CD4-positive, alpha-beta T cell treated with Interleukin-6 for 4 hours (primary cell): Measurements from ENCODE around the gene TOPORS.
"Not testable (repeated sequence)": the region's sequence is repeated elsewhere in the genome, so short reads cannot be mapped to it uniquely, and the experiment has no call there.

Experiments
- DNase-seq: peaks from one replicate; pipeline ENCODE4 v3.0.0-alpha.2; 2020; ENCODE audit warnings: mixed read lengths

Gene TOPORS

GRCh38 chr9:32558408-32558934 lies 6.1 kb upstream of the TOPORS start:
- no peak for DNase-seq

- no peak for DNase-seq
Measured at GRCh38 chr9:32554591-32554990, 2.2 kb upstream of the TOPORS start.

GRCh38 chr9:32554107-32554506 lies 1.7 kb upstream of the TOPORS start:
- no peak for DNase-seq

GRCh38 chr9:32551276-32552051 lies 922 bp downstream of the TOPORS start:
- peak; percentile 47 for DNase-seq

GRCh38 chr9:32550562-32551275 lies 1.7 kb downstream of the TOPORS start:
- DNase-seq = peak; percentile 98

GRCh38 chr9:32550150-32550561 lies 2.2 kb downstream of the TOPORS start:
- peak; percentile 2 for DNase-seq

- not testable (repeated sequence) for DNase-seq
Measured at GRCh38 chr9:32548213-32548612, 4.2 kb downstream of the TOPORS start.

- no peak for DNase-seq
Measured at GRCh38 chr9:32545884-32546283, 6.5 kb downstream of the TOPORS start.

GRCh38 chr9:32543047-32543446 lies 9.3 kb downstream of the TOPORS start:
- DNase-seq = no peak

GRCh38 chr9:32533816-32534215 lies 18.6 kb downstream of the TOPORS start:
- no peak for DNase-seq

GRCh38 chr9:32533336-32533735 lies 19.1 kb downstream of the TOPORS start:
- no peak for DNase-seq

GRCh38 chr9:32526707-32527048 lies 25.7 kb downstream of the TOPORS start:
- DNase-seq = no peak

- DNase-seq = peak; percentile 82
Measured at GRCh38 chr9:32526041-32526706, 26.2 kb downstream of the TOPORS start, which contains the start of gene RIGI. RIGI (minus strand) TSS chr9:32526196; CDS start chr9:32526166, 30 bp downstream.

GRCh38 chr9:32525709-32526030 lies 26.7 kb downstream of the TOPORS start:
- no peak for DNase-seq

- DNase-seq = peak; percentile 14
Measured at GRCh38 chr9:32524892-32525708, 27.3 kb downstream of the TOPORS start.

- not testable (repeated sequence) for DNase-seq
Measured at GRCh38 chr9:32524558-32524891, 27.9 kb downstream of the TOPORS start.

GRCh38 chr9:32523910-32524309 lies 28.5 kb downstream of the TOPORS start:
- no peak for DNase-seq

- DNase-seq = no peak
Measured at GRCh38 chr9:32518276-32518675, 34.1 kb downstream of the TOPORS start.

GRCh38 chr9:32516241-32516640 lies 36.1 kb downstream of the TOPORS start:
- DNase-seq = no peak

- DNase-seq = no peak
Measured at GRCh38 chr9:32508728-32509127, 43.7 kb downstream of the TOPORS start.

- DNase-seq = no peak
Measured at GRCh38 chr9:32503008-32503407, 49.4 kb downstream of the TOPORS start.

GRCh38 chr9:32502464-32502863 lies 49.9 kb downstream of the TOPORS start:
- DNase-seq = no peak

GRCh38 chr9:32501868-32502267 lies 50.5 kb downstream of the TOPORS start:
- no peak for DNase-seq
